Suppressor macrophage (primary cell): ENCODE results near the gene ZNF512.
"Not testable (repeated sequence)": the region's sequence is repeated elsewhere in the genome, so short reads cannot be mapped to it uniquely, and the experiment has no call there.

Source experiments
- DNase-seq, 4 experiments: peaks; one replicate each; pipeline ENCODE4 v3.0.0-alpha.2; 2020 to 2022
- total RNA-seq, 17 experiments: gene quantifications; one replicate each; lab custom pipeline; 2026; ENCODE audit warnings: mixed read lengths in 6 of 17, inconsistent platforms in 3 of 17; lab: John Stamatoyannopoulos, UW

Gene ZNF512, protein sequence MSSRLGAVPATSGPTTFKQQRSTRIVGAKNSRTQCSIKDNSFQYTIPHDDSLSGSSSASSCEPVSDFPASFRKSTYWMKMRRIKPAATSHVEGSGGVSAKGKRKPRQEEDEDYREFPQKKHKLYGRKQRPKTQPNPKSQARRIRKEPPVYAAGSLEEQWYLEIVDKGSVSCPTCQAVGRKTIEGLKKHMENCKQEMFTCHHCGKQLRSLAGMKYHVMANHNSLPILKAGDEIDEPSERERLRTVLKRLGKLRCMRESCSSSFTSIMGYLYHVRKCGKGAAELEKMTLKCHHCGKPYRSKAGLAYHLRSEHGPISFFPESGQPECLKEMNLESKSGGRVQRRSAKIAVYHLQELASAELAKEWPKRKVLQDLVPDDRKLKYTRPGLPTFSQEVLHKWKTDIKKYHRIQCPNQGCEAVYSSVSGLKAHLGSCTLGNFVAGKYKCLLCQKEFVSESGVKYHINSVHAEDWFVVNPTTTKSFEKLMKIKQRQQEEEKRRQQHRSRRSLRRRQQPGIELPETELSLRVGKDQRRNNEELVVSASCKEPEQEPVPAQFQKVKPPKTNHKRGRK
- total RNA-seq = 1.8 to 14.5 (median 8.9) reads per million in 17 experiments

GRCh38 chr2:27582695-27583389 is at the start of gene ZNF512:
TSS of gene ZNF512 (plus strand) at chr2:27583042. CDS start at chr2:27583113, 71 bp downstream.
- DNase-seq = peak; percentile 90 to 95 (median 94)

DNA sequence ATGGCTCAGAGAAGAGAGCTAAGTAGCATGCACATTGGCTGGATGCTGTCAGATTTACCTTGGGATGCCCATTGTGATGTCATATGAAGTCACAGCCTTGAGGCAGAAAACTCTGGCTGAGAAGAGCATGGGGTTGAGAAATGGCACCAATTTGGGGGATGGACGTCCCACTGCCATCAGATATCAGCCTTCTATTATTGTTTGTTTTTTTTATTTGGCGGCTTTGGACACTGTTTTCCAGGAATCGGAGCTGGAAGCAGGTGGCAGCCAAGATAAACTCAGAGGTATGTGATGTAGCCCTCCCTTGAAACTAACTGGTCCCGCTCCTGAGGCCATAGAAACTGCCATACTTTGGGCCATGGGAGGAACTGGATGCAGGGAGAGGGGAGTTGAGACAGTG is 45.6 kb upstream of the ZNF512 start:
- no peak for DNase-seq

DNA sequence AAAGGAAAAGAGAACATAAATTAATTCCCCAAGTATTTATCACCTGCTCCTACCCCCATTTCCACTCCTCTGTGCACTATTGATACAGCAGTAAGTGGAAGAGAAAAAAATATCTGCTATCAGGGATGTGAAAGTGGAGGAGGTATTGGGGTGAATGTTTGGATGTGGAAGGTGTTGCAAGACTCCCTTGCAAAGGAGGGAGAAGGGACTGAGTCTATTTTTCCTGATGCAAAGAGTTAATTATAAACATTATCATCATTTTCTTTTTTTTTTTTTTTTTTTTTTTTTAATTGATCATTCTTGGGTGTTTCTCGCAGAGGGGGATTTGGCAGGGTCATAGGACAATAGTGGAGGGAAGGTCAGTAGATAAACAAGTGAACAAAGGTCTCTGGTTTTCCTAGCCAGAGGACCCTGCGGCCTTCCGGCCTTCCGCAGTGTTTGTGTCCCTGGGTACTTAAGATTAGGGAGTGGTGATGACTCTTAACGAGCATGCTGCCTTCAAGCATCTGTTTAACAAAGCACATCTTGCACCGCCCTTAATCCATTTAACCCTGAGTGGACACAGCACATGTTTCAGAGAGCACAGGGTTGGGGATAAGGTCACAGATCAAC is 43.9 kb upstream of the ZNF512 start:
- DNase-seq = not testable (repeated sequence)

DNA sequence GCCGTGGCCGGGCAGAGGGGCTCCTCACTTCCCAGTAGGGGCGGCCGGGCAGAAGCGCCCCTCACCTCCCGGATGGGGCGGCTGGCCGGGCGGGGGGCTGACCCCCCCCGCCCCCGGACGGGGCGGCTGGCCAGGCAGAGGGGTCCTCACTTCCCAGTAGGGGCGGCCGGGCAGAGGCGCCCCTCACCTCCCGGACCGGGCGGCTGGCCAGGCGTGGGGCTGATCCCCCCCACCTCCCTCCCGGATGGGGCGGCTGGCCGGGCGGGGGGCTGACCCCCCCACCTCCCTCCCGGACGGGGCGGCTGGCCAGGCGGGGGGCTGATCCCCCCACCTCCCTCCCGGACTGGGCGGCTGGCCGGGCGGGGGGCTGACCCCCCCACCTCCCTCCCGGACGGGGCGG is 43.2 kb upstream of the ZNF512 start:
- DNase-seq = not testable (repeated sequence)

DNA sequence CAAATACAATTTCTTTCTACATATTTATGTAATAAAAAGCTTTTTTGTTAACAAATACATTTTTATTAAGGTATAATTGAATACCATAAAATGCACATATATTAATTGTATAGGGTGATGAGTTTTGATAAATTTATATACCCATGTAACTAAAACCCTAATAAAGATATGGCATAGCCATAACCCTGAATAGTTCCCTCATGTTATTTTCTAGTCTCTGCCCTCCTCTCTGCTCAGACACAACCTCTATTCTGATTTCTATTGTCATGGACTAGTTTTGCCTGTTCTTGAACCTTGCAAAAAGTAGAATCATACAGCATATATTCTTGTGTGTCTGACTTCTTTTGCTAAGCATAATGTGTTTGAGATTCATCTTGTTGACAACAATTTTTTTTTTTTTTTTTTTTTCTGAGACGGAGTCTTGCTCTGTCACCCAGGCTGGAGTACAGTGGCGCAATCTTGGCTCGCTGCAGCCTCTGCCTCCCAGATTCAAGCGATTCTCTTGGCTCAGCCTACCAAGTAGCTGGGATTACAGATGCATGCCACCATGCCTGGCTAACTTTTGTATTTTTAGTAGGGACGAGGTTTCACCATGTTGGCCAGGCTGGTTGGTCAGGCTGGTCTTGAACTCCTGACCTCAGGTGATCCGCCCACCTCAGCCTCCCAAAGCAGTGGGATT is 38.6 kb upstream of the ZNF512 start:
- no peak for DNase-seq

DNA sequence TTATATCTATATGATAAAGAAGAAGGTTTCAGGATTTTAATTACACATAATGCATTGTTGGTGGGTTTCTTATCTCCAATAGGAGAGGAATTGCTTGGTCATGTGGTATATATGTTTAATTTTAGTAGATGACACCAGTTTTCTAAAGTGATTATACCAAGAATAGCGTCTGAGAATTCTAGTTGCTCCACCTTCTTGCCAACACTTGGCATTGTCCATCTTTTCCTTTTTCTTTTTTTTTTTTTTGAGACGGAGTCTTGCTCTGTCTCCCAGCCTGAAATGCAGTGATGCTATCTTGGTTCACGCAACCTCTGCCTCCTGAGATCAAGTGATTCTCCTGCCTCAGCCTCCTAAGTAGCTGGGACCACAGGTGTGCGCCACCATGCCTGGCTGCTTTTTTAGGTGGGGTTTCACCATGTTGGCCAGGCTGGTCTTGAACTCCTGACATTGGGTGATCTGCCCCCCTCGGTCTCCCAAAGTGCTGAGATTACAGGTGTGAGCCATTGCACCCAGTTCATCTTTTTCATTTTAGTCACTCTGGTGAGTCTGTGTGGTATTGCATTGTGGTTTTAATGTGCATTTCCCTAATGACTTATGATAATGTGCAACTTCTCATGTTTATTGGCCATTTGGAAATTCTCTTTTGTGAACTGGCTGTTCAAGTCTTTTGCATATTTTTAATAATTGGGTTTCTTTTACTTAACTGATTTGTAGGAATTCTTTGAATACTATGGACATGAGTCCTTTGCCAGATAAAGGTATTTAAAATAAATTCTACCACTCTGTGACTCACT is 37.3 kb upstream of the ZNF512 start:
- DNase-seq = no peak

GRCh38 chr2:27549303-27549702 is 33.5 kb upstream of the ZNF512 start:
- DNase-seq = no peak

DNA sequence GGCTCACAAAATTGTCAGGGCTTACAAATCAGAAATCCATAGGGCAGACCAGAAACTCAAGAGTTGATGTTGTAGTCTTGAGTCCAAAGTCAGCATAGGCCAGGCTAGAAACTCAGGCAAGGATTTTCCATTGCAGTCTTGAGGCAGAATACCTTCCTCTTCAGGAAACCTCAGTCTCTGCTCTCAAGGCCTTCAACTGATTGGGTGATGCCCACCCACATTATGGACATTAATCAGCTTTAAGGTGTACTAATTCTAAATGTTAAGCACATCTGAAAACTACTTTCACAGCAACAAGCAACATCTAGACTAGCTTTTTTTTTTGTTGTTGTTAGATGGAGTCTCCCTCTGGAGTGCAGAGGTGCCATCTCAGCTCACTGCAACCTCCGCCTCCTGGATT is 31.3 kb upstream of the ZNF512 start:
- DNase-seq = no peak

DNA sequence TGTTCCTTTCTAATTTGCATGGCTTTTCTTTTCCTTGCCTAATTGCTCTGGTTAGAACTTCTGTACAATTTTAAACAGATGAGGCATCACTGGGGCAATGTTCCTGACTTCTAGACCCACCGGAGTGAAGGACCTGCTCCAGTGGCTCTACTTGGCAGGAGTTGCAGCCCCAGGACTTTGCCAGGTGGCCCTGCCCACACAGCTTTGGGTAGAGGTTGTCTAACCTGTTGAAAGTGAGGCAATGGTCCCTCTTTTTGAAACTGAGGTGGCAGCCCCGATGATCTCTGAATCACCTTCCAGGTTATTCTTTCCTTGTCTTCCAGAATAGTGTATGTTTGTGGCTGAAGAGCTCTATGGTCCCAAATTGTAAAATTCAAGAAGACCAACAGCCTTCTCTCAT is 29.9 kb upstream of the ZNF512 start:
- DNase-seq = no peak

DNA sequence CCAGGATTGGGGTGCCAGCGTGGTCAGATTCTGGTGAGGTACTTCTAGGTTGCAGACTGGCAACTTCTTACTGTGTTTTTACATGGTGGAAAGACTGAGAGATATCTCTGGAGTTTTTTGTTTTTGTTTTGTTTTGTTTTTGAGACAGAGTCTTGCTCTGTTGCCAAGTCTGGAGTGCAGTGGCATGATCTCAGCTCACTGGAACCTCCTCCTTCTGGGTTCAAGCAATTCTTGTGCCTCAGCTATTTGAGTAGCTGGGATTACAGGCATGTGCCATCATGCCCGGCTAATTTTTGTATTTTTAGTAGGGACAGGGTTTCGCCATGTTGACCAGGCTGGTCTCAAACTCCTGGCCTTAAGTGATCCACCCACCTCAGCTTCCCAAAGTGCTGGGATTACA is 28.4 kb upstream of the ZNF512 start:
- not testable (repeated sequence) for DNase-seq

DNA sequence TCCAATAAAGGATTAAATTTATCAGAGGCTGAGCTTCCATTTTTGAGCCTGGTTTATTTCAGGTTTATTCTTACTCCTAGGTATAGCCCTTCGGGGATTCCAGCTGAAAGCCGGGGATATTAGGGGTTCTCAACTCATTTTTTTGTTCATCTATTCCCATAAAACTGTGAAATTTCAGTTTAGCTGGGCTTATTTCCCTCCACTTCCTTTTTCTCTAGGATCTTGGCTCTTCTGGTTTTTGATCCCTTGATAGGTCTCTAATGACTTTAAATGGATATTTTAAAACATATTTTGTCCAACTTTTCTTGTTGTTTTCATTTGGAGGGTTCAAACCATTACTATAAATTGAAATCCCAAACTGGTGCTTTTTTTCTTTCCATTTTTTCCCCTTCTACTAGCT is 23.6 kb upstream of the ZNF512 start:
- no peak for DNase-seq

DNA sequence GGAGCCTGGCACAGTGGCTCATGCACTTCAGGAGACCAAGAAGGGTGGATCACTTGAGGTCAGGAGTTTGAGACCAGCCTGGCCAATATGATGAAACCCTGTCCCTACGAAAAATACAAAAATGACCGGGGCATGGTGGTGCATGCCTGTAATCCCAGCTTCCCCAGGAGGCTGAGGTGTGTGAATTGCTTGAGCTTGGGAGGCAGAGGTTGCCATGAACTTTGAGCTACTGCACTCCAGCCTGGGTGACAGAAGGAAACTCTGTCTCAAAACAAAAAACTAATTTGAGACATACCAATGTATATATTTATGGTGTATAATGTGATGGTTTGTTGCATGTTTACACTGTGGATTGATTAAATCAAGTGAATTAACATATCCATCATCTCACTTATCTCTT is 21.8 kb upstream of the ZNF512 start:
- no peak for DNase-seq

GRCh38 chr2:27566628-27567027 is 16.2 kb upstream of the ZNF512 start:
- no peak for DNase-seq

DNA sequence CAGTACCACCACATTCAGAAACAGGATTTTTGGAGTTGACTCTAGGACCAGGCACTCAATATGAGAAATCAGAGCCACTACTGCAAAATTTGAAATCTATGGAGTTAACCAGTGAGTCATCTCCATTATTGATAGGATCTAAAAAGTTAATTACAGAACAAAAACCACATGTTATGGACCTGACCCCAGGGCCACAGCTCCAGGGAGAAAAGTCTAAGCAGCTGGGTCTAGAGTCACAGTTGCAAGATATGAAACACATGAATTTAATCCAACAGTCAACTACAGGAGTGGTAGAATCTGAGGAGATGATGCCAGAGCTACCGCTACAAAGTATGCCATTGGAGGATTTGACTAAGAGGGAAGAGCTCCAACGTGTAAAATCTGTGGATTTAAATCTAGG is 13.4 kb upstream of the ZNF512 start:
- DNase-seq = no peak

- DNase-seq = no peak
Measured at GRCh38 chr2:27571197-27571596, 11.6 kb upstream of the ZNF512 start.

DNA sequence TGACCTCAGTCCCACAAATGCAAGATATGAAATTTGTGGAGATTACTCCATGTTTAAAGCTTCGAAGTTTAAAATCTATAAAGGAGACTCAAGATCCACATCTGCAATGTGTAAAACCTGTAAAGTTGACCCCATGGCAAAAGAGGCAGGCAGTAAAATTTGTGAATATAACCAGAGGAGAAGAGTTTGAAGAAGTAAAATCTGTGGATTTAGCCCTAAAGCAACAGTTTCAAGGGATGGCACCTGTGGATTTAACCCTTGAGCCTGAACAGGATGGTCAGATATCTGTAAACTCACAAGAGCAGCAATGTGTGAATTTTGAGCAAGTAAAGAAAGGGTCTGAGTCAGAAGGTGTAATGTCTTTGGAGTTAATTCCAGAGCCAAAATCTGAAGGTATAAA is 11.2 kb upstream of the ZNF512 start:
- no peak for DNase-seq

DNA sequence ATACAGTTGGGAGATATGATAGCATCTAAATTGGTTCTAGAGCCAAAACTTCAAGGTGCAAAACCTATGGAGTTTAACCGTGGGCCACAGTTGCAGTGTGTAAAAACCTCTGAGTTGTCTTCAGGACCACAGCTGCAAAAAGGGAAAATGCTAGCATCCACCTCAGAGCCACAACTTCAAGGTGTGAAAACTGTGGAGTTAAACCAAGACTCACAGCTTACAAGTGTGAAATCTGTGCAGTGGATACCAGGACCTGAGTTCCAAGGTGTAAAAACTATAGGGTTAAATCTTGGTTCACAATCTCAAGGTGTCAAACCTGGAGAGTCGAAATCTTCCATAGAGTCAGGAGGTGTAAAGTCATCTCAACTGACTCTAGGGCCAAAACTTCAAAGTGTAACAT is 10.4 kb upstream of the ZNF512 start:
- no peak for DNase-seq

- DNase-seq = no peak
Measured at GRCh38 chr2:27572998-27573429, 9.8 kb upstream of the ZNF512 start.

DNA sequence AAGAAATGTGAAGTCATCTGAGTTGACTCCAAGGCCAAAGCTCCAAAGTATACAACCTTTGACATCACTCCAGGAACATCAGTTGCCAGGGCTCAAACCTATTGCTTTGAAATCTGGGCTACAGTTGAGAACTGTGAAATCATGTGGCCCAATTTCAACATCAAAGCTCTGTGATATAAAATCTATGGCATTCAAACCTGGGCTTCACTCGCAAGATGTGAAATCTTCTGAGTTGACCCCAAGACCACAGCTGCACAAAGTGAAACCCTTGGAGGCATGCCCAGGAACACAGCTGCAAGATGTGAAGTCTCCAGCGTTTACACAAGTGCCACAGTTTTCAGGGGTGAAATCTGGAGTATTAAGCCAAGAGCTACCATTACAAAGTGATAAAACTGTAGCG is 9.4 kb upstream of the ZNF512 start:
- DNase-seq = no peak

- no peak for DNase-seq
Measured at GRCh38 chr2:27581417-27582128, 1.3 kb upstream of the ZNF512 start.

GRCh38 chr2:27582129-27582694 is 630 bp upstream of the ZNF512 start:
- DNase-seq = no peak
